GM12878 (cell line): ENCODE data around the gene NOS1AP.

Experiments used
- CHD4 ChIP-seq: fragments of 200-600 bp; sonication (generic); IDR thresholded peaks from 2 replicates; pipeline ENCODE4 v1.6.1; 2016; ENCODE audit warnings: mild to moderate bottlenecking
- CTCF ChIP-seq, 3 experiments: IDR thresholded peaks in 2 of 3; conservative IDR thresholded peaks in 1 of 3; 2 replicates each; pipeline ENCODE4 v1.5.1; 2011; ENCODE audit warnings: low read depth in 3 of 3, low read length in 3 of 3, mild to moderate bottlenecking in 3 of 3, control low read depth in 2 of 3, moderate library complexity in 2 of 3, inconsistent platforms in 1 of 3, mixed read lengths in 1 of 3; ENCODE audit not compliant: control insufficient read depth in 2 of 3, insufficient read depth in 1 of 3; ENCODE audit errors: extremely low read depth in 1 of 3
- POLR2A ChIP-seq: IDR thresholded peaks from 2 replicates; pipeline ENCODE4 v1.6.1; 2011; ENCODE audit warnings: low read depth, mild to moderate bottlenecking, low read length
- REST ChIP-seq: IDR thresholded peaks from 2 replicates; pipeline ENCODE4 v1.6.1; 2012; ENCODE audit warnings: mild to moderate bottlenecking, low read depth, low read length
- ZNF274 ChIP-seq: IDR thresholded peaks from one replicate; pipeline ENCODE4 v1.8.0; 2011; ENCODE audit not compliant: insufficient read length, insufficient read depth

- TF ChIP-seq CHD4: no peak
- no peak for TF ChIP-seq CTCF (IDR thresholded peaks at IDR 0.05 in 2 of 3, conservative IDR thresholded peaks at IDR 0.05 in 1 of 3; ENCODE audit: control insufficient read depth in 2 of 3, extremely low read depth in 1 of 3, insufficient read depth in 1 of 3, low read depth in 3 of 3, low read length in 3 of 3)
- no peak for TF ChIP-seq REST
- TF ChIP-seq ZNF274: no peak
- no peak for TF ChIP-seq POLR2A
Observed at GRCh38 chr1:162213281-162213912, 143.9 kb downstream of the NOS1AP start.
